ENCODE data around the gene GRK5.

DNA sequence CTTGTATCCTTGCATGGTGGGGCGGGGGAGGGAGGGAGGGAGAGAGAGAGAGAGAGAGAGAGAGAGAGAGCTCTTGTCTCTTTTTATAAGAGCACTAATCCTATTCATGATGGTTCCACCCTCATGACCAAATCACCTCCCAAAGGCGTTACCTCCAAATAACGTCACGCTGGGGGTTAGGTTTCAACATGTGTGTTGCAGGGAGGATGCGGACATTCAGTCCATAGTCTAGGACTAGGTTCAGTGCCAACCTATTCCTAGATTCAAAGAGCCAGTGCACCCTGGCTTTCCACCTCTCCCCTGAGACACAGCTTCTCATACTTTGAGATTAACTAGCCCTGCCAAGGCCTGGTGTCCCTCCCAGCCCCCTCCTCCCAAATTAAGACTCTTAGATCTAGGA, 123.0 kb downstream of the GRK5 start:
- TF ChIP-seq, protein P1, sequence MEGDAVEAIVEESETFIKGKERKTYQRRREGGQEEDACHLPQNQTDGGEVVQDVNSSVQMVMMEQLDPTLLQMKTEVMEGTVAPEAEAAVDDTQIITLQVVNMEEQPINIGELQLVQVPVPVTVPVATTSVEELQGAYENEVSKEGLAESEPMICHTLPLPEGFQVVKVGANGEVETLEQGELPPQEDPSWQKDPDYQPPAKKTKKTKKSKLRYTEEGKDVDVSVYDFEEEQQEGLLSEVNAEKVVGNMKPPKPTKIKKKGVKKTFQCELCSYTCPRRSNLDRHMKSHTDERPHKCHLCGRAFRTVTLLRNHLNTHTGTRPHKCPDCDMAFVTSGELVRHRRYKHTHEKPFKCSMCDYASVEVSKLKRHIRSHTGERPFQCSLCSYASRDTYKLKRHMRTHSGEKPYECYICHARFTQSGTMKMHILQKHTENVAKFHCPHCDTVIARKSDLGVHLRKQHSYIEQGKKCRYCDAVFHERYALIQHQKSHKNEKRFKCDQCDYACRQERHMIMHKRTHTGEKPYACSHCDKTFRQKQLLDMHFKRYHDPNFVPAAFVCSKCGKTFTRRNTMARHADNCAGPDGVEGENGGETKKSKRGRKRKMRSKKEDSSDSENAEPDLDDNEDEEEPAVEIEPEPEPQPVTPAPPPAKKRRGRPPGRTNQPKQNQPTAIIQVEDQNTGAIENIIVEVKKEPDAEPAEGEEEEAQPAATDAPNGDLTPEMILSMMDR (IDR thresholded peaks at IDR 0.05; ENCODE audit: low read depth, low read length) = no peak
- no peak for TF ChIP-seq POLR2A (IDR thresholded peaks at IDR 0.05; ENCODE audit: extremely low read depth, insufficient read length)
